A549 treated with AZD9567 at 1 μM for 4 hours (cell line): Measurements from ENCODE around the gene PRF1. TPM values are rescaled to one million over a fixed set of nuclear protein-coding genes. Genes with fewer than 3 reads are reported as not detected.

ENCODE experiments used
- total RNA-seq: library from RNA; stranded (reverse); fragments of 200-300 nt; extraction: Qiagen RNA extraction; gene quantifications from 5 replicates; pipeline ENCODE4 v1.2.3, GENCODE V29; 2022; ENCODE audit not compliant: insufficient read depth

The PRF1 gene
- total RNA-seq, result not detected in 5 replicates

GRCh38 chr10:70602665-70603448, at the start of gene PRF1:
Gene PRF1 (minus strand): TSS chr10:70602741. CDS start chr10:70600902, 1,839 bp downstream.

Other genes with a start within 250 kb of the PRF1 start
- 16.4 to 21.9 TPM (median 19.8 TPM) in 5 replicates for gene LRRC20, start 220.1 kb downstream of the PRF1 start, total RNA-seq
- gene EIF4EBP2, start 198.6 kb downstream of the PRF1 start, total RNA-seq, result 14.9 to 22.4 TPM (median 15.9 TPM) in 5 replicates
- not detected in 5 replicates for gene NODAL, start 161.1 kb downstream of the PRF1 start, total RNA-seq
- 4.9 to 8.1 TPM (median 7.4 TPM) in 5 replicates for gene PALD1, start 124.0 kb downstream of the PRF1 start, total RNA-seq
- gene ADAMTS14, start 69.8 kb upstream of the PRF1 start, total RNA-seq, result 0.12 to 0.13 TPM (median 0.13 TPM) in 4 of 5 replicates, not detected in the other
- not detected in 5 replicates for gene TBATA, start 182.6 kb upstream of the PRF1 start, total RNA-seq
- 25.7 to 36.7 TPM (median 25.9 TPM) in 5 replicates for gene SGPL1, start 213.2 kb upstream of the PRF1 start, total RNA-seq